MM.1S (cell line): ENCODE data around the gene ST7.

Experiments used
- DNase-seq: peaks from one replicate; pipeline ENCODE4 v3.0.0-alpha.2; 2015
- H2AFZ ChIP-seq: fragments of 300-600 bp; sonication (generic); 2 replicates; pipeline ENCODE4 v1.6.0; 2016; ENCODE audit warnings: antibody characterized with exemption, low read length
- H3F3A ChIP-seq: fragments of 300-600 bp; sonication (generic); 2 replicates; pipeline ENCODE4 v1.6.1; 2016; ENCODE audit warnings: mild to moderate bottlenecking, antibody characterized with exemption, low read length, moderate library complexity, mixed read lengths; ENCODE audit not compliant: insufficient read depth
- H3K27ac ChIP-seq: fragments of 300-600 bp; sonication (generic); 2 replicates; pipeline ENCODE4 v1.5.1; 2016; ENCODE audit warnings: mild to moderate bottlenecking, low read length
- H3K27me3 ChIP-seq: fragments of 300-600 bp; sonication (generic); replicated peaks from 2 replicates; pipeline ENCODE4 v1.6.0; 2016; ENCODE audit warnings: low read length; ENCODE audit not compliant: insufficient read depth
- H3K36me3 ChIP-seq: fragments of 300-600 bp; sonication (generic); replicated peaks from 2 replicates; pipeline ENCODE4 v1.6.1; 2016; ENCODE audit warnings: mild to moderate bottlenecking, low read length, mixed read lengths; ENCODE audit not compliant: insufficient read depth
- H3K4me1 ChIP-seq: fragments of 300-600 bp; sonication (generic); 2 replicates; pipeline ENCODE4 v1.6.1; 2016; ENCODE audit warnings: low read length, mixed read lengths
- H3K4me2 ChIP-seq: fragments of 300-600 bp; sonication (generic); 2 replicates; pipeline ENCODE4 v1.6.0; 2016; ENCODE audit warnings: low read depth, low read length
- H3K4me3 ChIP-seq: fragments of 300-600 bp; sonication (generic); 2 replicates; pipeline ENCODE4 v1.5.1; 2016; ENCODE audit warnings: low read length, mixed read lengths
- H3K79me2 ChIP-seq: fragments of 300-600 bp; sonication (generic); 2 replicates; pipeline ENCODE4 v1.6.1; 2016; ENCODE audit warnings: mixed run types, low read length, mixed read lengths
- H3K9ac ChIP-seq: fragments of 300-600 bp; sonication (generic); 2 replicates; pipeline ENCODE4 v1.6.1; 2016; ENCODE audit warnings: low read length, mixed read lengths
- H3K9me2 ChIP-seq: fragments of 300-600 bp; sonication (generic); replicated peaks from 2 replicates; pipeline ENCODE4 v1.6.1; 2016; ENCODE audit warnings: mild to moderate bottlenecking, low read length, mixed read lengths; ENCODE audit not compliant: insufficient read depth
- H3K9me3 ChIP-seq: fragments of 300-600 bp; sonication (generic); replicated peaks from 2 replicates; pipeline ENCODE4 v1.6.1; 2016; ENCODE audit warnings: mild to moderate bottlenecking, low read length, mixed read lengths; ENCODE audit not compliant: insufficient read depth
- H4K20me1 ChIP-seq: fragments of 300-600 bp; sonication (generic); 2 replicates; pipeline ENCODE4 v1.6.1; 2016; ENCODE audit warnings: mild to moderate bottlenecking, low read length, moderate library complexity, mixed read lengths; ENCODE audit not compliant: insufficient read depth
- EZH2 ChIP-seq: fragments of 300-600 bp; sonication (generic); optimal IDR thresholded peaks from 2 replicates; pipeline ENCODE3; 2017; ENCODE audit warnings: low read depth, mild to moderate bottlenecking, antibody characterized with exemption, low read length, mixed read lengths
- EZH2phosphoT487 ChIP-seq: fragments of 300-600 bp; sonication (generic); IDR thresholded peaks from 2 replicates; pipeline ENCODE4 v1.6.1; 2018; ENCODE audit warnings: antibody characterized with exemption, low read length
- TF ChIP-seq, protein P1 (sequence below): fragments of 300-600 bp; sonication (generic); IDR thresholded peaks from 2 replicates; pipeline ENCODE4 v1.5.1; 2016; ENCODE audit warnings: antibody characterized with exemption, low read length, mixed read lengths

Gene ST7

DNA sequence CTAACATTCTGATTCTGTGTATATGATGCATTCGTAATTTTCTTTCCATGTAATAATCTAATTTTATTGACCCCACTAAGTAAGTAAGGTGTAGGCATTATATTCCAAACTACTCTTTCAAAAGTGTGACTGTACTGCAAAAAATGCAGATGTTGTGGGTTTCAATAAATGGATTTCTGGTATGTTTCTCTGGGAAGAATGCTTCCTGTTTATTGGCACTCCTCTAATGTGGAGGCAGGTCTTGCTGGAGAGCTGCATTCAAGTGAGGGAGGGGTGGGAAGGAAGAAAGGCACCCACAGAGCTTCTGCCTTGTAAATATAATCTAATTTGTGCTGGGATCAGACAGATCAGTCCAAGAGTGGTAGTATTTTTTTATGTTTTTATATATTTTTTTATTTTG lies 23.9 kb downstream of the ST7 start:
- H3K27me3 ChIP-seq: no peaks in the 10 kb centered on the region
- no peak overlapping the region for H3K4me3 ChIP-seq
- H3K36me3 ChIP-seq: no peaks in the 10 kb centered on the region
- H2AFZ ChIP-seq: no peak overlapping the region
- peaks cover 17% of the 10 kb centered on the region for H3K79me2 ChIP-seq
- TF ChIP-seq EZH2 (no peak), EZH2phosphoT487 (no peak)
- TF ChIP-seq, protein P1, sequence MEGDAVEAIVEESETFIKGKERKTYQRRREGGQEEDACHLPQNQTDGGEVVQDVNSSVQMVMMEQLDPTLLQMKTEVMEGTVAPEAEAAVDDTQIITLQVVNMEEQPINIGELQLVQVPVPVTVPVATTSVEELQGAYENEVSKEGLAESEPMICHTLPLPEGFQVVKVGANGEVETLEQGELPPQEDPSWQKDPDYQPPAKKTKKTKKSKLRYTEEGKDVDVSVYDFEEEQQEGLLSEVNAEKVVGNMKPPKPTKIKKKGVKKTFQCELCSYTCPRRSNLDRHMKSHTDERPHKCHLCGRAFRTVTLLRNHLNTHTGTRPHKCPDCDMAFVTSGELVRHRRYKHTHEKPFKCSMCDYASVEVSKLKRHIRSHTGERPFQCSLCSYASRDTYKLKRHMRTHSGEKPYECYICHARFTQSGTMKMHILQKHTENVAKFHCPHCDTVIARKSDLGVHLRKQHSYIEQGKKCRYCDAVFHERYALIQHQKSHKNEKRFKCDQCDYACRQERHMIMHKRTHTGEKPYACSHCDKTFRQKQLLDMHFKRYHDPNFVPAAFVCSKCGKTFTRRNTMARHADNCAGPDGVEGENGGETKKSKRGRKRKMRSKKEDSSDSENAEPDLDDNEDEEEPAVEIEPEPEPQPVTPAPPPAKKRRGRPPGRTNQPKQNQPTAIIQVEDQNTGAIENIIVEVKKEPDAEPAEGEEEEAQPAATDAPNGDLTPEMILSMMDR: no peak
- H4K20me1 ChIP-seq: no peaks in the 10 kb centered on the region
- no peaks in the 10 kb centered on the region for H3K9me3 ChIP-seq
- no peak overlapping the region for H3K4me2 ChIP-seq
- H3K9me2 ChIP-seq: no peaks in the 10 kb centered on the region
- peaks cover 5% of the 10 kb centered on the region; the same call in 1 of the 2 replicates for H3K4me1 ChIP-seq
- no peaks in the 10 kb centered on the region for H3F3A ChIP-seq
- no peak overlapping the region for H3K27ac ChIP-seq
- H3K9ac ChIP-seq: no peak overlapping the region
- DNase-seq: no peak

DNA sequence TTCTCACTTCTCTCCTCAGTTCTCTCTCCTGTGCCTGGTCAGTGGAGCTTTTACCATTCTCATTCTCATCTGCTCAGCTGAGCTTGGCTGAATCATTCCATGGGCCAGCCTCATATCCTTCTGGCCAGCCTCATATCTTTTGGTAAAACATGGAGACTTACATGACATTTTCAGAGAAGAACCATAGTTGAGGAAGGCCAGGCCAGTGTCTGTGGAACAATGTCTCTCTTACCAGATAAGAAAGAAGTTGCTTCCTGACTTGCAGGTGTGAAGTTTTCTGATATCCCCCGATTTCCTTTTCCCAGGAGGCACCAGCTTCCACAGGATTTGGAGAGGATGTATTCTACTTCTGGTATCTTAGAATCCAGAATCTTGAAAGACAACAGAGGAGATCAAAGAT lies 24.7 kb downstream of the ST7 start:
- Histone ChIP-seq H3K27me3 (no peaks in the 10 kb centered on the region), H3K79me2 (peaks cover 10% of the 10 kb centered on the region), H2AFZ (no peak overlapping the region), H3K9me2 (no peaks in the 10 kb centered on the region), H3K4me3 (no peak overlapping the region), H3K27ac (no peak overlapping the region), H3K4me2 (no peak overlapping the region), H3F3A (no peaks in the 10 kb centered on the region), H3K9me3 (no peaks in the 10 kb centered on the region), H3K4me1 (peaks cover 5% of the 10 kb centered on the region; the same call in 1 of the 2 replicates), H3K36me3 (no peaks in the 10 kb centered on the region), H3K9ac (no peak overlapping the region), H4K20me1 (no peaks in the 10 kb centered on the region)
- DNase-seq: no peak
- TF ChIP-seq EZH2phosphoT487 (no peak), EZH2 (no peak)

DNA sequence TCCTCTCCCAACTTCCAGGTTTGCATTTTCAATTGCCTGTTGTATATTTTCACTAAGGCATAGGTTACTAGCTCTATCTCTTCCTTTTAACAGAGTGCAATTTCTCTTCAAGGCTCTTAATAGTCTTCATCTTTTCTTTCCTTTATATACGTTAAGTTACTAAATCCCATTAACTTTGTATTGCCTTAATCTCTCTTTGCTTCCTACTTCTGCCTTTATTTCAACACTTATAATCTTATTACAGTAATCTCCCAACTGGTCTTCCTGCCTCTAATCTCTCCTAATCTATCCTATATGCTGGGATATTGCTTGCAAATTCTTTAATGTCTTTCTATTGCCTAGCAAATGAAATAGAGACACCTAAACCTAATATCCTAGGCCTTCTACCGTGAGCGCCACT lies 26.1 kb downstream of the ST7 start:
- Histone ChIP-seq H3K4me3 (no peak overlapping the region), H3K27me3 (no peaks in the 10 kb centered on the region), H2AFZ (no peak overlapping the region), H3F3A (no peaks in the 10 kb centered on the region), H3K27ac (no peak overlapping the region), H3K4me2 (no peak overlapping the region), H3K36me3 (no peaks in the 10 kb centered on the region), H3K9me2 (no peaks in the 10 kb centered on the region), H3K9me3 (no peaks in the 10 kb centered on the region), H4K20me1 (no peaks in the 10 kb centered on the region), H3K79me2 (peaks cover 9% of the 10 kb centered on the region), H3K9ac (no peak overlapping the region), H3K4me1 (peaks cover 5% of the 10 kb centered on the region; the same call in 1 of the 2 replicates)
- TF ChIP-seq, protein P1: no peak
- TF ChIP-seq EZH2 (no peak), EZH2phosphoT487 (no peak)
- no peak for DNase-seq

DNA sequence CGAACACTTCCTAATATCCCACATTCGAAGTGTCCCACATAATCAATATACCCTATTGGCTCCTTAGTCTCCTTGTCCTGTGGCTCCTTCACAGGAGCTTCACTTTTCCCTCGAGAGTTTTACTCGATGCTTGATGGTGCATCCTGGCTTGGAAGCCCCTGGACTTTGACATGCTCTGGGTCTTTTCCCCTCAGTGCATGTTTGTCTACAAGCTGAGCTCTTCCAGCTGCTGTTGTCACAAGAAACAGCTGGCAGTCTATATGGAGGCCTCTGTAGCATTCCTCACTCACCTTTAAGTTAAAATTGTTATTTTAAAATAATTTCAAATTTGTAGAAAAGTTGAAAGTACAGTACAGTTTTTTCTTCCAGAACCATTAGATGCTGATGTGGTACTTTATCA lies 27.1 kb downstream of the ST7 start:
- no peak overlapping the region for H3K4me2 ChIP-seq
- no peak for DNase-seq
- H3K9me2 ChIP-seq: no peaks in the 10 kb centered on the region
- H3K9ac ChIP-seq: no peak overlapping the region
- TF ChIP-seq EZH2 (no peak), EZH2phosphoT487 (no peak)
- TF ChIP-seq, protein P1: no peak
- no peak overlapping the region for H2AFZ ChIP-seq
- no peaks in the 10 kb centered on the region for H4K20me1 ChIP-seq
- H3F3A ChIP-seq: no peaks in the 10 kb centered on the region
- H3K27me3 ChIP-seq: no peaks in the 10 kb centered on the region
- peaks cover 5% of the 10 kb centered on the region; the same call in 1 of the 2 replicates for H3K4me1 ChIP-seq
- H3K9me3 ChIP-seq: no peaks in the 10 kb centered on the region
- no peak overlapping the region for H3K27ac ChIP-seq
- peaks cover 9% of the 10 kb centered on the region for H3K79me2 ChIP-seq
- no peak overlapping the region for H3K4me3 ChIP-seq
- H3K36me3 ChIP-seq: no peaks in the 10 kb centered on the region
